Activated CD8-positive, alpha-beta memory T cell treated with anti-CD3 and anti-CD28 coated beads for 4 hours (primary cell): ENCODE measurements around the gene CDKN1C.

Experiments used
- DNase-seq, 2 donors: peaks; one replicate each; pipeline ENCODE4 v3.0.0-alpha.2; 2020; ENCODE audit warnings: low read depth in 2 of 2

CDKN1C gene

DNA sequence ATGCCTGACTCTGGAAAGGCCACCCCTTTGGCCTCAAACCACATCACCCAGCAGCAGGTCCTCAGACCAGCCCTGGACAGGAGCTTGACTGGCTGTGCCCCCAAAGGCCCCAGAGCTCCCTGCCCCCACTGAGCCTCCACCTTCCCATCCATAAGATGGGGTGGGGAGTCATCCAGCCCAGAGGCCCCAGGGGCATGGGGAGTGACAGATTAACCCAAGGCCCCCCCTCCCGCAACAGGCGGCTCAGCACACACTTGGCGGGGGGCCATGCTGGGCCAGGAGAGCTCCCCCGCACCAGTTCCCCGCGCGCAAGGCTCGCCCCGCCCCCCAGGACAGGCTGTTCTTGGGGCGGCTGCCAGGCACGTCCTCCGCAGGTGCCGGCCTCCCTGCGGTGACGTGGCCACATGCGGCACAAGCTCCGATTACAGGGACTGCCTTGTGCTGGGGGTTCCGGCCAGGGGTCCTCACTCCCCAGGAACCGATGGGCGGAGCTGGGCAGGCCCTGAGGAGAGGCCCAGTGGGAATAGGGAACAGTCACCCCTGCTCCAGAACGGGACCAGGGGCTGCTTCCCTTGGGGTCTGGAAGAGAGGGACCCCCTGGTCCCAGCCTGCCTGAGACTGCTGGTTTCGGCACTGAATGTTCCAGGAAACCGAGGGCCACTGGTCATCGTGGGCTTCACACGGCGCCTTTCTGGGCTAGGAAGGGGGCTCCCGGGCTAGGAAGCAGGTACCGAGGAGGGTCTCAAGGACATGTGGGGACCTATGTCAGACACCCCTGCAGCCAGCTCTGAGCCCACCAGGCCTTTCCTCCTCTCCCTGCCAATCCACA lies 5.1 kb upstream of the CDKN1C start:
- DNase-seq = no peak

DNA sequence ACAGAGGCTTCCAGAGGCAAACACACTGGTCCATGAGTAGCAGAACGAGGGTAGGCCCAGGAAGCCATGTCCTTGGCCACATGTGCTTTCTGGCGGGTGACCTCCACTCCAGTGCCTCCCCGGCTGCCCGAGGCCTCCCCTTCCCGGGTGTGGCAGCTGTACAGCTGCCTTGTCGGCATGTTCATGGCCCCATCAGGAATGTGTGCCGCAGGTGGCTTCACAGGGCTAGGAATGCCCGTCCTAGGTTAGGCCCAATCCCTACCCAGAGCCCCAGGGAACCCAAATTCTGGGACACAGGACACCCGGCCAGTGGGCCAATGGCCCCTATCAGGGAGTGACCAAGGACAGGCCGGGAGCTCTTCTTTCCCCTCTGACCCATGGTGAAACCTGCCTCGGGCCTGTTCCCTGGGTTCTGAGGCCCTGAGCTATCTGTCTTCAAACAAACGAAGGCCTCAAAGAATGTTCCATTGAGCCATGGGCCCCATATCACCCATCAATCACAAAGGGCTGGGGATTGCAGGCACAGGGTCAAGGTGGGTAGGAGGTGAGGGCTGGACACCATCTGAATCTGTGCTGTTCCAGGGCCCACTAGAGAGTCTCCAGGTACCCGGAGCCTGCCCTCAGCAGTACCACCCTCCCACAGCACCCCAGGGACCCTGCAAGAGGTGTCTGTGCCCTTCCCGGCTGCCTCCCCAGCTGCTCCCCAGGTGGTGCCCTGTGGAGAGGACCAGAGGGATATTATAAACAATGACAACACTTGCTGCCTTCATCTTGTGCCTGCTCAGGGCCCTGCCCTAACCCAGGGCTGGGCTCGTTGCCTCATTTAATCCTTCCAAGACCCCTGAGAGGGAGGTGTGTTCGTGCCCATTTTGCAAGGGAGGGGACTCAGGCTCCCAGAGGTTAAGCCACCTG lies 4.0 kb upstream of the CDKN1C start:
- no peak for DNase-seq

DNA sequence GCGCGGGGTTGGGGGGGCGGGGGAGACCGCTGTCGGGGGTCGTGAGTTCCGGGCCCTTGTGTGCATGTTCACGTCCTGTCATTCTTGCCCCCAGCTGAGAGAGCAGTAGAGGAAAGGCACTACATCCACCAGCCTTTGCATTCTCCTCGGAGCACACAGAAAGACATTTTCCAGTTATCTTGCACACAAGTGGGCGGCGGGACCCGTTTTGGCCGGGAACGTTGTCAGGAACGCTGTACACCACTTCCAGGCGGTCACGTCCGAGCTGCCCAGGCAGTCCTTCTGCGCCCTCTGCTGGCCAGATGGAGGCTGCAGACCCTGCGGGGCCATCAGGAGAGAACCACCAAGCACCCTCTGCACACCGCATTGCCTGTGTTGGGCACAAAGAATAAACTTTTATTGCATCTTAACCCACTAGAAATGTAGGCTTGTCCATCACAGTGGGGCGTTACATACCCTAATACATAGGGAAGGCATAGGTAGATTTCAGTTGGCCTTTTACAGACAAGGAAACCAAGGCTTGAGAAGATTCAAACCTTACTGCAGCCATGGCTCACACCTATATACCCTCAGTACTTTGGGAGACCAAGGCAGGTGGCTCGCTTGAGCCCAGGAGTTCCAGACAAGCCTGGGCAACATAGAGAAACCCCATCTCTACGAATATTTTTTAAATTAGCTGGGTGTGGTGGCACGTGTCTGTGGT lies 2.8 kb upstream of the CDKN1C start:
- DNase-seq = peak; percentile 68 to 74

DNA sequence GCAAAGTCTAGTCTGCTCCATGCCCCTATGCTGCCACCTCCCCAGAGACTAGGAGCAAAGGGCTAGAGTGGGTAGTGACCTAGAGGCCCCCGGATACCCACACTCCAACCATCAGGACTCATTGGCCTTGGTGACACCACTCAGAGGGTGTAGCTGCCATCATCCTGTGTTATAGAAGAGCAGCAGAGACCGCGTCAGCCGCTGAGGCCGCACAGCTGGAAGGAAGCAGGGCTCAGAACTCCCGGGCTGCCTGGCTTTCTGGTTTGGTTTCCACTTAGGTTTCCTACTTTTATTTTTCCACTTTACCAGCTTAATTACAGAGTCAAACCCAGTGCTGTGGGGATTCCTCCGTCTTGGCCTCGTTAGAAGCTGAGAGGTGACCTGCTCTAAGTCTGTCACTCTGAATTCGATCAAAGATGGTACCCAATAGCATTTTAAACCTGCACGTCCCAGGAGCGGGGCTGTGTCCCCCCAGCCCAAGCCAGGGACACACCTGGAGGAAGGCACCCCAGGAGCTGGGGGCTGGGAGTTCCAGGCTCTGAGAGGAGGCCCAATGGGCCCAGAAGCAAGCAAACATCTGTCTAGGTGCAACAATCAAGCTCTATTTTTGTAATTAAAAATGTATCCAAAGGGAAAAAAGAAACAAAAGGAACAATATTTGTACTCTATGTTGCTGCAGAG lies 2.1 kb upstream of the CDKN1C start:
- no peak for DNase-seq

DNA sequence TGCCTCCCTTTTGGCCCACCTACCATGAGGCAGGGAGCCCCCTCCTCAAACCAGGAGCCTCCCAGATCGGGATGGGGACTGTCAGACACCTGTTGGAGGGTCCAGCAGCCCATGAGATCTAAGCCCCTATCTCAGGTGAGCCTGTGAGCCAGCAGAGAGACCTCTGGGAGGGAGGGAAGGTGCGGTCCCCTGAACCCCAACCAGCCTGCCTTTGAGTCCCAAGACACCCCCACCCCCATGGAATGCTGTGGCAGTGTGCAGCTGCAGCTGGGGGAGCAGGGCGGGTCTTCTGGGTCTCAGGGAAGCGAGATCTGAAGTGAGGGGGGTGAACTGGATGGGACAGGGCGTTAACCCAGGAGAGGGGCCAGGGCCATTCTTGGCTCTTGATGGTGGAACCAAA lies 1.4 kb upstream of the CDKN1C start:
- no peak for DNase-seq

DNA sequence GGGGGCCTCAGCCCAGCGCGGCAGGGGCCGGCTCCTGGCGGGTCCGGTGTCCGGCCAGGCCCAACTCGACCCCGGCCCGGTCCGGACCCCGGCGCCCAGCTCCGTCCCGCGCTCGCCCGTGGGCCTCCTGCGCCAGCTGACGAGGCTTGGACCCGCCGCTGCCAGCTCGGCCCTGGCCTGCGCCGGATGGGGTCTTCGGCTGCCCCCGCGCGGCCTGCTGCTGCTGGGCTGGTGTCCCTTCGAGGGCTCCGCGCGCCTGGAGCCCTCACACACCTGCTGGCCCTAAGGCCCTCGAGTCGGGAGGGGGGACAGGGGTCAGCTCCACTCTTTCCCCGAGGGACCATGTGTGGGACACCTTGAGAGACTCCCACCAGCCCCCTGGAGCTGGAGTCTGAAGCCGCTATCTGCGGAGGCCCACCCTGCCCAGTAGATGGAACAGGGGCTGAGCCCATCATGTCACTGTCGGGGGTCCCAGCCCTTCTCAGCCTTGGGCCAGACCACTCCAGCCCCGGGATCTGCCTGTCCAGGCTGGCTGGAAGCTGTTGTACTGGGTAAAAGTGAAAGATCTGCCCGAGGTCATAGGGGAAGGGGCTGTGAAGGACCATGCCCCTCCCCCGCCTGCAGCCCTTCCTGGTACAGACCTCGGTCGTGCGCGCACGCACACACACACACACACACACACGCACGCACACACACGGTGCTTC lies 768 bp upstream of the CDKN1C start:
- no peak for DNase-seq

DNA sequence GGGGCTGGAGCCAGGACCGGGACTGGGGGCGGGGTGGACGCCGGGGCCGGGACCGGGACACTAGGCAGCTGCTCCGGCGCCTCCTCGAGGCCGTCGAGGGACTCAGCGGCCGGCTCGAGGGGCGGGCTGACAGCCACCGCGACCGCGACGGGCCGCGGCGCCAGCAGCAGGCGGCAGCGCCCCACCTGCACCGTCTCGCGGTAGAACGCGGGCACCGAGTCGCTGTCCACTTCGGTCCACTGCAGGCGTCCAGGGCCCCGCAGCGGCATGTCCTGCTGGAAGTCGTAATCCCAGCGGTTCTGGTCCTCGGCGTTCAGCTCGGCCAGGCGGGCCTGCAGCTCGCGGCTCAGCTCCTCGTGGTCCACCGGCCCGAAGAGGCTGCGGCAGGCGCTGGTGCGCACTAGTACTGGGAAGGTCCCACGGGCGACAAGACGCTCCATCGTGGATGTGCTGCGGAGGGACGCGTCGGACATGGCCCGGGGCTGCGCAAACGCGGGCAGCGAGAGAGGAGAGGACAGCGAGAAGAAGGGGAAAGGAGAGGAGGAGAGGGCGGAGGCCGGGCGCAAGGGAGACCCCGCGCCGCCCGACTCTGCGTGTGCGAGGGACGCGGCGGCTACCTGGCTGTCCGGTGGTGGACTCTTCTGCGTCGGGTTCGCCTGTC lies 428 bp downstream of the CDKN1C start:
- DNase-seq = no peak

DNA sequence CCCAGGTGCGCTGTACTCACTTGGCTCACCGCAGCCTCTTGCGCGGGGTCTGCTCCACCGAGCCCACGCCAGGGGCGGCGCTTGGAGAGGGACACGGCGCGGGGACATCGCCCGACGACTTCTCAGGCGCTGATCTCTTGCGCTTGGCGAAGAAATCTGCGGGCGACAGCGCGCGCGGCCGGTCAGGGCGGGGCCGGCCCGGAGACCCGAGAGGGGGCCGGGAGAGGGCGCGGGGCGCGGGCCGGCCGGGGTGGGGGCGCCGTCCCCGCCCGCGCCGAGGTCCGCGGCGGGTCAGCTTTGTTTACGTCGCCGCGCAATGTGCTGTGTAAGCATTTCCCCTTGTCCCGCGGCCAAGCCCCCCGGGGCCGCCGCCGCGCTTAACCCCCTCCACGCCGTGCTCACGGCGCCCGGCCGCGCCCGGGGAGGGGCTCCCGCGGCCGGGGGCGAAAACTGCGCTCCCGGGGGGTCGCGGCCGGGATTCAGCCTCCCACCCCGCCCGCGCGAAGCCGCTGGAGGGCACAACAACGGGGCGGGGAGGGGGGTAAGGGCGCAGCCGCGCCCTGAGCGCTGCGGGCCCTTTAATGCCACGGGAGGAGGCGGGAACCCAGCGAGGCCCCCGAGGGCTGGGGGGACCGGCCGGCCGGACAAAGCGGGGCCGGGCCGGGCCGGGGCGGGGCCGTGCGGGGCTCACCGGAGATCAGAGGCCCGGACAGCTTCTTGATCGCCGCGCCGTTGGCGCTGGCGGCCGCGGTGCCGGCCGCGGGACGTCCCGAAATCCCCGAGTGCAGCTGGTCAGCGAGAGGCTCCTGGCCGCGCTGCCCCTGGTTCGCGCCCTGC lies 1.4 kb downstream of the CDKN1C start:
- no peak for DNase-seq

DNA sequence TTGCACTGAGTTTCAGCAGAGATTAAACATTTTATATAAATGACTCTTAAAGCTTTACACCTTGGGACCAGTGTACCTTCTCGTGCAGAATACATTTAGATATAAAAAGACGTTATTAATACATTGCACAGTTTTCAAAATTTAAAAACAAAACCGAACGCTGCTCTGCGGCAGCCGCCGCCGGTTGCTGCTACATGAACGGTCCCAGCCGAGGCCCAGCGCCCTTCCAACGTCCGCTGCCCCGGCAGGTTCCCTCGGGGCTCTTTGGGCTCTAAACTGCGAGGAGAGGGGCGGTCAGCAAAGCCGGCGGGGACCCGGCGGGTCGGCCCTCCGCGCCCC lies 2.0 kb downstream of the CDKN1C start:
- no peak for DNase-seq

DNA sequence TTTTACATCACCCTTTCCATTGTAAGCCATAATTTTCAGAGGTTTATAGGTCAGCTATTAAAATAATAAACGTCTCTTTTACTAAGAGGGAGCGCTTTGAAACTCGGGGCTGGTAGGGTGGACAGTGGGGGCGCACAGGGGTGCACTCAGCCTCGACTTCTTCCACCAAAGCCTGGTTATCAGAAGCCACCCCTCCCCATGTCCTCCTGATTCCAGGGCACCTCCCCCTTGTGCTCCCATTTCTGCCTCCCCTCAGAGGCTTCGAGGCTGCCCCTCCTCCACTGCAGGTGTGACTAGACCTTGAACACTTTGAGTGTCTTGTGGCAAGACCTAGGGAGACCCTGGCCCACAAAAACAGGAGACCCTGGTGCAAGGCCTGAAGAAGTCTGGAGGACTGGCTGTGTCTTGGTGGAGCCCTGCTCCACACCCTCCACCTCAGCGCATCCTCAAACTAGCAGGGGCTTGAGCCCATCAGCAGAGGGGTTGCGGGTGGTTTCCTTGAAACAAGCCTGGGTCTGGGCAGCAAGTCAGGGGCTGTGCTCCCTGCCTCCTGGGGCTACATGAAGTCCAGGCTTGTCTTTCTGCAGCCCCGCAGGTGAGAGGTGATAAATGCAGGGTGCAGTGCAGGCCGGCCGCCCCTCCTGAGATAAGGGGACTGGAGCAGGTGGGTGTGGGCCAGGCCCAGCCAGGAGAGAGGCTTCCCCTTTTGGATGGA lies 3.0 kb downstream of the CDKN1C start:
- no peak for DNase-seq

DNA sequence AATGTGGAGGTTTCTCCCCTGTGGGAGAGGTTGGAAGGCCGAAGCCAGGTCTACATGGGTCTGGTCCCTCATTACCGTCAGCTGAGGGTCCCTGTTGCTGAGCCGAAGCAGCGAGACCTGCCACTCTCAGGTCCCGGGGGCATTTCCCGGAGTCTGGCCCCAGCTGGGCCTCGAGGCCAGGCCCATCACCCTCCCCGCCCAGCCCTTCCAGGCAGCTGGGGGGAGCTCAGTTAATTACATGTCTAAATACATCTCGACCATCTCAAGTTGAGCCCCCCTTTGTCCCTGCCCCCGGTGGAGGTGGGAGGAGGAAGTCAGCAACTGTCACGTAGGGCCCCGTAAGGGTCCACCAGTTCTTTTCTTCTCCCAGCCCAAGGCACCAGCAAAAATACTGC lies 3.6 kb downstream of the CDKN1C start:
- no peak for DNase-seq

DNA sequence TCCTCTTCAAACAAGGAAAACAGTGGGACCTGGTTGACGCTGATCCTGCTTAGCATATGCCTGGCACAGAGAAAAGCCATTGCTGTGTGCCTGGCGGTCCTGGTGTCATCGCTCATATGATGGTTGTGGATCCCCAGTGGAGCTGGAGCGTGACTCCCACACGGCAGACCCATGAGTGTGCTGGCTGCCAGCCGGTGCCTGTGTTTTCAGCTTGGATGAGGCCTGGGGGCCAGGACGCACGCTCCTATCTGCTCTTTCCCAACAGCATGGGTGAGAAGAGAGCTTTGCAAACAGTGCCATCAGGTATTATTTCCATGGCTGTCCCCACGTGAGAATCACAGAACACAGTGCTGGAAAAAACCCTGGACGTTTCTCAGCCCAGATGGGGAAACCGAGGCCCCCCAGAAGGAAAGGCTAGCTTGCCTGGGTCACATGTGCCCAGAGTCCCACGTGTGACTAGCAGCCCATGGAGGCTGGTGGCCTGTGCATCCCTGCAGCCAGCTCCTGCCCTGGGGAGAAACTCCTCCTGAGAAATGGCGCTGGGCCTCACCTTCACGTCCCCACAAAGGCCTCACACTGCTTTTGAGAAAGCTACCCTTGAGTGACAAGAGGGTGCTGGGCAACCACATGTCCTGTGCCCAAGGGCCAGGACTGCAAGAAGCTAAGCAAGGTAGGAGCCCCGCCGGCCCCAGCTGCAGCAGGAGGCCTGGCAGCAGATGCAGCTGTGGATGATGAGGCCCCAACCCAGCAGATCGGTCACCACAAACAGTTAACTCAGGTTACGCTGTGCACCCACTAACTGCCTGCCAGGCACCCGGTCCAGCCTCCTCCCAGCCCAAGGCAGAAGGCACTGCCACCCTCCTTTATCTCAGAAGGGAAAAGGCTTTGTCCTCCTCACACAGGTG lies 4.2 kb downstream of the CDKN1C start:
- no peak for DNase-seq

DNA sequence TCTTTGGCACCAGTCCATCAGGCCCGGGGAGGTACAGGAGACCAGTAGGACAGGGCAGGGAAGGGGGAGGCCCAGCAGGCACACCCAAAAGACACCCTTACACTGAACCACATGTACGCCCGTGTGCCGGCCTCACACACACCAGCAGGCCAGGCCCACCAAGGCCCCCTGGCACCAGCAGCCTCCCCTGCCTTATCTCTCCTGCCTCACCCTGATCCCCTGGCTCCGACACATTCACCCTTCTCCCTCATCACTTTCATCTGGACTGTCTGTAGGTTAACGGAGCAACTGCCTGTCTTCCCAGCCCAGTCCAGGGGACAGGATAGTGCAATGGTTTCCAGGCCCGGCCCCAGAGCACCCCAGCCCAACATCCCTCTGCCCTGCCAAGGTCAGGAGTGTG lies 4.9 kb downstream of the CDKN1C start:
- DNase-seq = no peak

DNA sequence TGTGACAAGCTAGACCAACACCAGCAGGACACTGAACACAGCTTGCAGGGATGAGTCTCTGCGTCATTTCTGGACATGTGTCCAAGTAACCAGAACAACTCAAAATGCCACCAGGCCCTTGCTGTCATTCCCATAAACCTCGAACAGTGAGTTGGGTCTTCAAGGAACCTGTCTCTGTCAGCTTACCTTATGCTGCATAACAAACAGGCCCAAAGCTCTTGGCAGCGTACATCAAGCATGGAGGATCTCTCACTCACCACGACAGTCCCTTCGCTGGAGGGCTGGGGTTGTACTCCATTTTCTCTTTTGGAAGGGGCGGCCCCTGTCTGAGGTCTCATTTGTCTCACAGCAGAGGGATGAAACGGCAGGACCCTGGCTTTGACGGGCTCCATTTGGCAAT lies 6.8 kb downstream of the CDKN1C start:
- DNase-seq = no peak

DNA sequence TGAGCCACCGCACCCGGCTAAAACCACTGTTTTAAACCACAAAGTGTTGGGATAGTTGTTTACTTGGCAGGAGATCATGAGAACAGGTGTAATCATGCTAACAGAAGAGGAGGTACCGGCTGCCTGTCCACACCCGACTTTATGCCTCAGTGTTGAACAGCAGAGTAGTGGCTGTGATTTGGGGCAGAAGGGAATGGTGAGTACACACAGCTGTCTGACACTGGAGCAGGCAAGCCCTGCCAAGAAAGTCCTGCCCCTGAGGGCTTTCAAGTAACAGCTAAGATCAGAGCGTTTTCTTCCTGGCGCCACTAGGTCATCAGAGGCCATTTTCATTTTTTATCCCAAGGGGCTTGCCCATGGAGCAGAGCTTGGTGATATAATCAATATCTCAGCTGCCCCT lies 8.1 kb downstream of the CDKN1C start:
- no peak for DNase-seq

DNA sequence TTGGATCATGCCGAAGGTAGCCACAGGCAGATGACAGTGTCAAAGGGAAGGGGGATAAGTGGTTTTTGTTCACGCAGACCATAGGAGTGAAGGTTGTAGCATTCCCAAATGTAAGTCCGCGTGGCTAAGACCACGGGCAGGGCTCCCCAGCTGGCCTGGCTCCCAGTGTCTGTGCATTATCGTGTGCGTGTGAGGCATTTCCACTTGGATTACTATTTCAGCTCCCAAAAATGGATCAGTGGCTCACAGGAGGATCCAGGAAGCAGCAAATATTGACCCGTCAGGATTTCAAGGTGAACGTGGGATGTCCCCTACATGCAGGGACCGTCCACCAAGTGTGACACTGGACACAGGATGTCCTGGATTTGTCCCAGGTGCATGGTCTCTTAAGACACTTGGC lies 10.6 kb downstream of the CDKN1C start:
- no peak for DNase-seq

DNA sequence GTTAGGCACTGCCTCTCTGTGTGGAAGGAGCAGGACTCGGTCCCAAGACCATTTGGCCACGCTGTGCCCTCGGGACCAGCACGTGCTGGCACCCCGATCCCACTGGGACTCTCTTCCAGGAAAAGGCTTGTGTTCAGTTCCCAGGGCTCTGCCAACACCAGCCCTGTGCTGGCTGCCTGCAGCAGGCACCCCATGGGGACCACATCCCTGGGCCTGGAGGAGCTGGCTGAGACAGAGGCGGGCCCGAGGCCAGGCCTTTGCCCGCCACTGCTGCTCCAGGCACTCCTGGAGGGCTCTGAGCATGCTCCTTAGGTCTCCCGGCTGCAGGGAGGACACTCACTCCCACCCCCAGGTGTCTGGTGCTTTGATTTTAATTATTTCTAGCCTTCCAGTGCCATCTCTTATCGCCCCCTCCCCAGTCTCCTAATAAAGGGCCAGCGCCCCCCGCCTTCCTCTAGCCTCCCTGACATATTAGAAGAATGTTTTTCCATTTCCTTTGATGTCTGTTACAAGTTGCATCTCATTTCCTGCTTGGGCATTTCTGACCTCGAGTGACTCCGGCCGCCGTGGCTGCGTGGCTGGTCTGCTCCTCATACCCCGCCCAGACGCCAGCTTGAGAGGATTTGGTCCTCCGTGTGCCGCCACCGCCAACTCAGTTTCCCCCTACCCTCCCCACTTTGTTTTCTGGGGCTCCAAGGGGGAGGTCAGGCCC lies 14.4 kb downstream of the CDKN1C start:
- DNase-seq = no peak

DNA sequence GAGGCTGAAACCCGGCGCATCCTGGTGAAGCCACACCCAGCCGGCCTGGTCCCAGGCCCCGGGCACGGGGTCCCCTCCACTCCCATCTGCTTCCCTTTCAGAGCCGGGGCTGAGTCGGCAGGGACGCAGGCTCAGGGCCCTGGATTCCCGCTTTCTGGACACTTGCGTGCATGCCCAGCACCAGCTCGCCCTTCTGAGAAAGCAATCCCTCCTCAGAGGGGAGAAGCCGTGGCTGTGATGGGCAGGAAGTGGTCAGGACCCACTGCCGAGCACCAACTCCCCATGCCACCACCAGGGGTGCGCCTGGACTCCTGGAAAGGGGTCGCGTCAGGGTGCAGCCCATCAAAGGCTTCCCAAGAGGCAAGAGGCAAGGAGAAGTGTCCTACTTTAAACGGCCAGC lies 15.1 kb downstream of the CDKN1C start:
- no peak for DNase-seq
